ENCODE results near the gene FZD7.

DNA sequence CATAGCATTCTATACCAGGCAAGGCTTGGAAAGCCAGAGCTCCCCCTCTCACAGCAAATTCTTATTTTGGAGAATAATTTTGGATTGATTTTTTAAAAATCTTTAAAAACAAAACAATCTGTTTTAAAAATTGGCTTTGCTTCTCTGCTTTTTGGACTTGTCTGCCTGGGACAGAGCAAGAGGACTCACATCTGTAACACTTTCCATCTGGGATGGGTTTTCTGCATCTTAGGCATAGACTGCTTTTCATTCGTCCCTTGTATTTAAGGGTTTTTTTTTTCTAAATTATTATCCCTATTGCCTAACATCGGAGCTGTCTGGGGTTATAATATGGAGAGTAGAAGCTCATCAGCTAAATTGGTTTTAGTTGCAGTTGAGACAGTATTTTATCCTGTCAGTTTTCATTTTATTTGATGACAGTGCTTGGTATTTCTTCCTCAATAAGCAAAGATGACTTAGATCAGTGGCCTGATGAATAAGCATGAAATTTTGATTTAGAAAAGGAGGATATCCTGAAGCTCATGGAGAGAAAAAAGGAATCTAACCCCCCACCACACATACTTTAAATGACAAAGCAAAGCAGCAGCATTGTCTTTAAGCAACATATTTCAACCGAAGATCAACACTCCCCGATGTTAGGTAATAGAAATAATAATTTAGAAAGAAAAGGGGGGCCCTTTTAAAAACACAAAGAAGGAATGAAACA is 2.3 kb upstream of the FZD7 start:
- TF ChIP-seq, protein P1, sequence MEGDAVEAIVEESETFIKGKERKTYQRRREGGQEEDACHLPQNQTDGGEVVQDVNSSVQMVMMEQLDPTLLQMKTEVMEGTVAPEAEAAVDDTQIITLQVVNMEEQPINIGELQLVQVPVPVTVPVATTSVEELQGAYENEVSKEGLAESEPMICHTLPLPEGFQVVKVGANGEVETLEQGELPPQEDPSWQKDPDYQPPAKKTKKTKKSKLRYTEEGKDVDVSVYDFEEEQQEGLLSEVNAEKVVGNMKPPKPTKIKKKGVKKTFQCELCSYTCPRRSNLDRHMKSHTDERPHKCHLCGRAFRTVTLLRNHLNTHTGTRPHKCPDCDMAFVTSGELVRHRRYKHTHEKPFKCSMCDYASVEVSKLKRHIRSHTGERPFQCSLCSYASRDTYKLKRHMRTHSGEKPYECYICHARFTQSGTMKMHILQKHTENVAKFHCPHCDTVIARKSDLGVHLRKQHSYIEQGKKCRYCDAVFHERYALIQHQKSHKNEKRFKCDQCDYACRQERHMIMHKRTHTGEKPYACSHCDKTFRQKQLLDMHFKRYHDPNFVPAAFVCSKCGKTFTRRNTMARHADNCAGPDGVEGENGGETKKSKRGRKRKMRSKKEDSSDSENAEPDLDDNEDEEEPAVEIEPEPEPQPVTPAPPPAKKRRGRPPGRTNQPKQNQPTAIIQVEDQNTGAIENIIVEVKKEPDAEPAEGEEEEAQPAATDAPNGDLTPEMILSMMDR (IDR thresholded peaks at IDR 0.05; ENCODE audit: borderline replicate concordance, extremely low read depth, low read length, poor library complexity, severe bottlenecking): no peak
- TF ChIP-seq EZH2 (IDR thresholded peaks at IDR 0.05; ENCODE audit: borderline replicate concordance, low read depth, low read length, severe bottlenecking): no peak
